ENCODE measurements around the gene MLX.

DNA sequence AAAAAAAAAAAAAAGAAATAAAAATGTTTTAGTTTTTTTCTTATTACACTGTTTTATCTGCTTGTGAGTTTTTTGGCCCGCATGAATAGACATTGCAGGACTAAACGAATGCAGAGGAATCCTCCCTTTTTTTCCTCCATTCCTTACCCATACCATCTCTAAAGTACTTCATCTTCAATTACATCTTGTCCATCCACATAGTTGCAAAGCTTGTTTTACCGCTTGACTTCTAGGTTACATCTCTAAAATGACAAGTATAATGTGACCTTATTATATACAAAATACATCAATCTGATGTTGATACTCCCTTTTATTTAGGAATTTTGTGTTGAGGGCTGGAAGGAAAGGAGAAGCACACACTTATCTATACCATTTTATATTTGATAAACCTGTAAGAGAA is 29.5 kb downstream of the MLX start:
- TF ChIP-seq, protein P1, sequence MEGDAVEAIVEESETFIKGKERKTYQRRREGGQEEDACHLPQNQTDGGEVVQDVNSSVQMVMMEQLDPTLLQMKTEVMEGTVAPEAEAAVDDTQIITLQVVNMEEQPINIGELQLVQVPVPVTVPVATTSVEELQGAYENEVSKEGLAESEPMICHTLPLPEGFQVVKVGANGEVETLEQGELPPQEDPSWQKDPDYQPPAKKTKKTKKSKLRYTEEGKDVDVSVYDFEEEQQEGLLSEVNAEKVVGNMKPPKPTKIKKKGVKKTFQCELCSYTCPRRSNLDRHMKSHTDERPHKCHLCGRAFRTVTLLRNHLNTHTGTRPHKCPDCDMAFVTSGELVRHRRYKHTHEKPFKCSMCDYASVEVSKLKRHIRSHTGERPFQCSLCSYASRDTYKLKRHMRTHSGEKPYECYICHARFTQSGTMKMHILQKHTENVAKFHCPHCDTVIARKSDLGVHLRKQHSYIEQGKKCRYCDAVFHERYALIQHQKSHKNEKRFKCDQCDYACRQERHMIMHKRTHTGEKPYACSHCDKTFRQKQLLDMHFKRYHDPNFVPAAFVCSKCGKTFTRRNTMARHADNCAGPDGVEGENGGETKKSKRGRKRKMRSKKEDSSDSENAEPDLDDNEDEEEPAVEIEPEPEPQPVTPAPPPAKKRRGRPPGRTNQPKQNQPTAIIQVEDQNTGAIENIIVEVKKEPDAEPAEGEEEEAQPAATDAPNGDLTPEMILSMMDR (IDR thresholded peaks at IDR 0.05; ENCODE audit: low read depth, low read length): no peak
- TF ChIP-seq EZH2phosphoT487 (IDR thresholded peaks at IDR 0.05; ENCODE audit: low read depth): no peak
